Vagina (tissue), 2 donors: ENCODE measurements around the gene DHX38. TPM values are rescaled to one million over a fixed set of nuclear protein-coding genes. Genes with fewer than 3 reads are reported as not detected.

ENCODE experiments used
- DNase-seq, 2 donors: peaks; one replicate each; pipeline ENCODE4 v3.0.0-alpha.2; 2017; ENCODE audit errors: extremely low spot score in 2 of 2
- H3K27ac ChIP-seq: fragments of 200-600 bp; sonication (generic); one replicate; pipeline ENCODE4 v1.5.1; 2019
- H3K27me3 ChIP-seq: fragments of 200-600 bp; sonication (generic); one replicate; pipeline ENCODE4 v1.5.1; 2019
- H3K36me3 ChIP-seq, 2 donors: fragments of 200-600 bp; sonication (generic); one replicate each; pipeline ENCODE4 v1.5.1; 2017 to 2019
- H3K4me1 ChIP-seq: fragments of 200-600 bp; sonication (generic); one replicate; pipeline ENCODE4 v1.5.1; 2019
- H3K4me3 ChIP-seq, 2 donors: fragments of 200-600 bp; sonication (generic); 1 replicate in 1 of 2; 2 replicates in 1 of 2; pipeline ENCODE4 v1.5.1; 2016 to 2019
- H3K9me3 ChIP-seq: fragments of 200-600 bp; sonication (generic); one replicate; pipeline ENCODE4 v1.5.1; 2019
- POLR2A ChIP-seq, 2 donors: fragments of 450-650 bp; IDR thresholded peaks; one replicate each; pipeline ENCODE4 v1.6.1; 2017; ENCODE audit warnings: antibody characterized with exemption in 2 of 2, mild to moderate bottlenecking in 2 of 2, moderate library complexity in 2 of 2
- POLR2AphosphoS5 ChIP-seq, 2 donors: sonication (generic); formaldehyde crosslinking; IDR thresholded peaks; one replicate each; pipeline ENCODE4 v1.9.0; 2017; ENCODE audit warnings: antibody characterized with exemption in 2 of 2, mild to moderate bottlenecking in 2 of 2, low read depth in 1 of 2; ENCODE audit not compliant: insufficient read depth in 1 of 2
- intact Hi-C: fragments of 100-400 bp; cut with DNase I; formaldehyde crosslinking; loops from one replicate; pipeline ENCODE4 v1.15.1; 2023
- total RNA-seq: library from RNA; depleted of rRNA; stranded (reverse); fragments of >200 nt; gene quantifications from one replicate; pipeline ENCODE4 v1.2.3, GENCODE V29; 2016
- TF ChIP-seq, protein P1 (sequence below), 3 experiments: fragments of 450-650 bp in 2 of 3; fragments of 200-600 bp in 1 of 3; sonication (generic) in 1 of 3; IDR thresholded peaks; one replicate each; pipeline ENCODE4 v1.5.1; 2017 to 2019; ENCODE audit warnings: antibody characterized with exemption in 3 of 3, mild to moderate bottlenecking in 2 of 3, moderate library complexity in 2 of 3

DHX38 gene
- total RNA-seq, 1 donor from 2014 or later = 54.8 TPM

DNA sequence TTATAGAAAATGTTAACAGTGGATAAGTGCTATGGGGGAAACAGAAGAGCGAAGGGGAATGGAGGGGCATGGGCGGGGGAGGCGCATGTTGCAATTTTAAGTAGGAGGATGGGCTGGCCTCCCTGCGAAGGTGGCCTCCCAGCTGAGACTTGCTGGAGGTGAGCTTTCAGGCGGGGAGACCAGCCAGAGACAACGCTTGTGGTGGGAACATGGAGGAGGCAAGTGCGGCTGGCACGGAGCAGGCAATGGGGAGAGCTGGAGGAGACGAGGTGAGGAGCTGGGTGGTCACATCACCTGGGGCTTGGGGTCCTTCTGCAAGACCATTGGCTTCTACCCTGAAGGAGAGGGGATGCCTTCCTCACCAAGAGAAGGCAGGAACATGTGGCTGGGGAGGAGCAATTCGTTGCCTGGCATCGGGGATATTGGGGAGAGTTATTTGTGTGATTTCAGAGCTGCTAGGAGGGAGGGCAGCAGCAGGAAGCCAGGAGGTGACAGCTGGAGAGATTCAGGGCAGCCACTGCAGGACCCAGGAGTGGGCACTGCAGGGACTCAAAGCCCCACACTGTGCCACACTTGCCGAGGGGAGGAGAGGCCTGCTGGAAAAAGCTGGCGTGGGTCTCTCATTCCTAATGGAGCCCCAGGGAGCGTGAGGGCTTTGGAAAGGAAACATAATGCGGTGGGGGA is 43.9 kb downstream of the DHX38 start:
- H3K27me3 ChIP-seq = no peaks in the 10 kb centered on the region
- H3K27ac ChIP-seq = no peak overlapping the region
- intact Hi-C loops = no loop called here
- TF ChIP-seq, protein P1, sequence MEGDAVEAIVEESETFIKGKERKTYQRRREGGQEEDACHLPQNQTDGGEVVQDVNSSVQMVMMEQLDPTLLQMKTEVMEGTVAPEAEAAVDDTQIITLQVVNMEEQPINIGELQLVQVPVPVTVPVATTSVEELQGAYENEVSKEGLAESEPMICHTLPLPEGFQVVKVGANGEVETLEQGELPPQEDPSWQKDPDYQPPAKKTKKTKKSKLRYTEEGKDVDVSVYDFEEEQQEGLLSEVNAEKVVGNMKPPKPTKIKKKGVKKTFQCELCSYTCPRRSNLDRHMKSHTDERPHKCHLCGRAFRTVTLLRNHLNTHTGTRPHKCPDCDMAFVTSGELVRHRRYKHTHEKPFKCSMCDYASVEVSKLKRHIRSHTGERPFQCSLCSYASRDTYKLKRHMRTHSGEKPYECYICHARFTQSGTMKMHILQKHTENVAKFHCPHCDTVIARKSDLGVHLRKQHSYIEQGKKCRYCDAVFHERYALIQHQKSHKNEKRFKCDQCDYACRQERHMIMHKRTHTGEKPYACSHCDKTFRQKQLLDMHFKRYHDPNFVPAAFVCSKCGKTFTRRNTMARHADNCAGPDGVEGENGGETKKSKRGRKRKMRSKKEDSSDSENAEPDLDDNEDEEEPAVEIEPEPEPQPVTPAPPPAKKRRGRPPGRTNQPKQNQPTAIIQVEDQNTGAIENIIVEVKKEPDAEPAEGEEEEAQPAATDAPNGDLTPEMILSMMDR (IDR thresholded peaks at IDR 0.05) = no peak
- TF ChIP-seq POLR2AphosphoS5 (IDR thresholded peaks at IDR 0.05; ENCODE audit: insufficient read depth in 1 of 2, low read depth in 1 of 2) (no peak), POLR2A (IDR thresholded peaks at IDR 0.05) (no peak)
- no peaks in the 10 kb centered on the region for H3K4me1 ChIP-seq
- H3K9me3 ChIP-seq = no peaks in the 10 kb centered on the region
- H3K36me3 ChIP-seq = no peaks in the 10 kb centered on the region
- no peak overlapping the region for H3K4me3 ChIP-seq
- DNase-seq = no peak

DNA sequence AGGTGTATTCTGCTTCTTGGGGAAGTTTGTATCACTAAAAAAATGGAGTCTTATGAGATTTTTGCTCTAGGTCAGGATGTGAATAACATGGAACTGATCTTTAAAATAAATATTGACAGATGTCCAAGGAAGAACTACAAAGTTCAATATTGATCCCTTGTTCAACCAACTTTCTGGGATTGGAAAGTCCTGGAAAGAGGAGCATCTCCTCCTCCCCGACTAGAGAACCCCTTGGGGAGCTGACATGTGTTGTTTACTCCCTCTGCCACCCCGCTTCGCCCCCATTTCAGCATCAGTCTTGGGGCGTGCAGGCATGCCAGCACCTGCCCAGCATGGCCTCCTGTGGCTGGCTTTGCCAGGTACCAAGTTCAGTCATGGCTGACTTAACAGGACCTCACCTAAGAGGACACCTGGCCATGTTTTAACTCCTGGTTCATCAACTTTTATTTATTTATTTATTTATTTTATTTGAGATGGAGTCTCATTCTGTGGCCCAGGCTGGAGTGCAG is 44.5 kb downstream of the DHX38 start:
- H3K4me3 ChIP-seq = no peak overlapping the region
- TF ChIP-seq POLR2A (IDR thresholded peaks at IDR 0.05) = no peak
- TF ChIP-seq, protein P1 (IDR thresholded peaks at IDR 0.05) = no peak
- no peak for TF ChIP-seq POLR2AphosphoS5 (IDR thresholded peaks at IDR 0.05; ENCODE audit: insufficient read depth in 1 of 2, low read depth in 1 of 2)
- intact Hi-C loops = no loop called here
- no peak overlapping the region for H3K27ac ChIP-seq
- H3K36me3 ChIP-seq = no peaks in the 10 kb centered on the region
- H3K4me1 ChIP-seq = no peaks in the 10 kb centered on the region
- no peak for DNase-seq
- no peaks in the 10 kb centered on the region for H3K9me3 ChIP-seq
- no peaks in the 10 kb centered on the region for H3K27me3 ChIP-seq

DNA sequence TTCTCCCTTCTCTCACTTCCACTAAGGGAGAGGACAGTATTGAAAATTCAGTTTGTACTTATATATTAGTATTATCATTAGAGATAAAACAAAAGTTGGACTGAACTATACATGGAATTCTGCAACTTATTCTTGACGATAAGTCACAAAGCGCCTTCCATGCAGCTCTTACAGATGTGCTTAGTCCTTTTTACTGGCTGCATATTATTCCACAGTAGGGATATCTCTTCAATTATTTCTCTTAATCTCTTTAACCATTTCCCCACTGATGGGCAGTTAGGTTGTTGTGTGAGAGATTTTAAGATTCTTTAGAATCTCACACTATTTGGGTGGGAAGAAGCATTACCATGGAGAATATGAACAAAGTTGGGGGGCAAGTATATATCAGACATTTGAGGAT is 46.3 kb downstream of the DHX38 start:
- no peaks in the 10 kb centered on the region for H3K4me1 ChIP-seq
- no peaks in the 10 kb centered on the region for H3K36me3 ChIP-seq
- no peak overlapping the region for H3K4me3 ChIP-seq
- no peaks in the 10 kb centered on the region for H3K27me3 ChIP-seq
- TF ChIP-seq, protein P1 (IDR thresholded peaks at IDR 0.05) = no peak
- TF ChIP-seq POLR2A (IDR thresholded peaks at IDR 0.05) = no peak
- TF ChIP-seq POLR2AphosphoS5 (IDR thresholded peaks at IDR 0.05; ENCODE audit: insufficient read depth in 1 of 2, low read depth in 1 of 2) = no peak
- DNase-seq = no peak
- intact Hi-C loops = no loop called here
- no peak overlapping the region for H3K27ac ChIP-seq
- no peaks in the 10 kb centered on the region for H3K9me3 ChIP-seq

DNA sequence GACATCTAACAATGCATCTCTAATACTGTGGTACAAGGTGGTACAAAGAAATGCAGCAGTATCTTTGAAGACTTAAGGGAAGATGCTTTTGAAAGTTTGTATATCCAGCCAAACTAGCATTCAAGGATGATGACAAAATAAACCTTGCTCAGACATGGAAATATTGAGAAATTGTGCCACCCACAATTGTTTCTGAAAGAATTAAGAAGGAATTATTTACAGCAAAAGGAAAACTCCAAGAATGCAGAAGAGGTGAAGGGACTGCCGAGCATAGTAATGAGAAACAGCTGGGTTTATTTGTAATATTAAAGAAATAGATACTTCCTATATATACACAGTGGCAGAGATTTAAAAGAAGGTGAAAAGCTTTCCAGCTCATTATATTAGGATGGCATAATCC is 48.8 kb downstream of the DHX38 start:
- Histone ChIP-seq H3K4me1 (no peaks in the 10 kb centered on the region), H3K36me3 (no peaks in the 10 kb centered on the region), H3K4me3 (no peak overlapping the region), H3K9me3 (no peaks in the 10 kb centered on the region), H3K27ac (no peak overlapping the region), H3K27me3 (no peaks in the 10 kb centered on the region)
- TF ChIP-seq POLR2A (IDR thresholded peaks at IDR 0.05) = no peak
- TF ChIP-seq POLR2AphosphoS5 (IDR thresholded peaks at IDR 0.05; ENCODE audit: insufficient read depth in 1 of 2, low read depth in 1 of 2) = no peak
- TF ChIP-seq, protein P1 (IDR thresholded peaks at IDR 0.05) = no peak
- intact Hi-C loops = no loop called here
- DNase-seq = no peak
